ENCODE results near the gene BMP7. TPM values are rescaled to one million over a fixed set of nuclear protein-coding genes. Genes with fewer than 3 reads are reported as not detected.
A peak's percentile ranks its signal among the peaks of the same experiment; 100 is the strongest.

The BMP7 gene
- total and polyA plus RNA-seq, 9 of the 15 experiments (the other 6 are each of a cell fraction or from before 2014, with no cell fraction given) = 0.18 TPM; not detected in 8

- TF ChIP-seq ZBTB11 (CRISPR knock-in tag; IDR thresholded peaks at IDR 0.05) = peak in 1 of 3 experiments; percentile 92; a peak in 2 of 6 replicates
- TF ChIP-seq SRSF1 (IDR thresholded peaks at IDR 0.05; ENCODE audit: low read depth, low read length) = no peak
- no peak for TF ChIP-seq ZBTB5 (IDR thresholded peaks at IDR 0.05)
- TF ChIP-seq RFX1 (IDR thresholded peaks at IDR 0.05) = 0 out of 2 replicates have a peak, but pooled peaks have one; percentile 11
- TF ChIP-seq ARID2 (IDR thresholded peaks at IDR 0.05) = no peak
- H2AFZ ChIP-seq (ENCODE audit: low read depth, low read length) = no peak overlapping the region
- no peaks in the 10 kb centered on the region for H3K36me3 ChIP-seq (ENCODE audit: control insufficient read depth, insufficient read depth, low read length)
- no peak overlapping the region for H3K4me3 ChIP-seq
- ATAC-seq = no peak
- intact Hi-C loops (cut with micrococcal nuclease) = no loop called here
- H3K9ac ChIP-seq (ENCODE audit: insufficient read depth in 1 of 2, low read depth in 2 of 2, low read length in 2 of 2) = no peak overlapping the region
- no peaks in the 10 kb centered on the region for H3K9me1 ChIP-seq (ENCODE audit: control insufficient read depth, insufficient read depth, low read length)
- DNase-seq (ENCODE audit: extremely low read depth in 1 of 4, low spot score in 3 of 4) = no peak
- H3K4me2 ChIP-seq (ENCODE audit: insufficient read depth, low read length) = no peak overlapping the region
- ChIA-PET CTCF (ENCODE audit: low intra/inter-chr PET ratio) (no interaction called here), POLR2A (interaction anchor here (0.7 kb wide), 1 partner anchor 11 kb away, joined by 3 read pairs; no protein-coding TSS in a partner anchor)
- H3K9me3 ChIP-seq (replicated peaks; ENCODE audit: control insufficient read depth, insufficient read depth, low read depth, low read length) = no peaks in the 10 kb centered on the region
- H3K27me3 ChIP-seq (ENCODE audit: control insufficient read depth in 2 of 2, insufficient read depth in 2 of 2, low read length in 2 of 2) = peaks cover 13 to 78% of the 10 kb centered on the region in 2 experiments; a peak in 3 of 5 replicates
- in situ Hi-C loops (cut with MboI) = no loop called here
- BruUV-seq (replicated peaks) = no TSS peak
- H3K4me1 ChIP-seq (replicated peaks in 1 of 2; ENCODE audit: control insufficient read depth in 2 of 2, insufficient read depth in 2 of 2, low read length in 2 of 2) = peaks cover 0 to 5% of the 10 kb centered on the region in 2 experiments; a peak in 1 of 5 replicates
- no peaks in the 10 kb centered on the region for H3K79me2 ChIP-seq (ENCODE audit: control insufficient read depth, insufficient read depth, low read length)
- no peak for FAIRE-seq
- 2% methylated on average over 17 of the region's 19 CpGs for WGBS (ENCODE audit: insufficient coverage, low coverage, missing lambda C conversion rate)
- H4K20me1 ChIP-seq (replicated peaks; ENCODE audit: control insufficient read depth, insufficient read depth, low read length) = peaks cover 13% of the 10 kb centered on the region; the same call in 1 of the 2 replicates
- H3K27ac ChIP-seq (ENCODE audit: extremely low read depth, low read depth, low read length) = no peak overlapping the region
These were observed 44.4 kb downstream of the BMP7 start for GRCh38 chr20:57221916-57222630.

Measured in K562 (cell line).